GM18907 (cell line): ENCODE data around the gene PSMD13.
"Not testable (repeated sequence)": the region's sequence is repeated elsewhere in the genome, so short reads cannot be mapped to it uniquely, and the experiment has no call there.

Experiments used
- ATAC-seq: cut with Tn5 transposase; IDR thresholded peaks from one replicate; pipeline ENCODE4 v1.9.1; 2021; ENCODE audit warnings: mild to moderate bottlenecking, moderate library complexity; ENCODE audit not compliant: unreplicated experiment

Gene PSMD13

GRCh38 chr11:216081-216974, 20.4 kb upstream of the PSMD13 start:
- no peak for ATAC-seq

- ATAC-seq: no peak
Observed at GRCh38 chr11:217704-218103, 19.1 kb upstream of the PSMD13 start.

- ATAC-seq: no peak
Observed at GRCh38 chr11:218815-219593, 17.8 kb upstream of the PSMD13 start.

- not testable (repeated sequence) for ATAC-seq
Observed at GRCh38 chr11:220641-221215, 16.0 kb upstream of the PSMD13 start.

- no peak for ATAC-seq
Observed at GRCh38 chr11:221539-221938, 15.2 kb upstream of the PSMD13 start.

GRCh38 chr11:221998-222789, 14.6 kb upstream of the PSMD13 start:
- no peak for ATAC-seq

GRCh38 chr11:223026-223789, 13.6 kb upstream of the PSMD13 start:
- no peak for ATAC-seq

GRCh38 chr11:223884-224283, 12.9 kb upstream of the PSMD13 start:
- ATAC-seq: no peak

- no peak for ATAC-seq
Observed at GRCh38 chr11:224424-224823, 12.4 kb upstream of the PSMD13 start.

- ATAC-seq: no peak
Observed at GRCh38 chr11:225734-226453, 10.9 kb upstream of the PSMD13 start.

- no peak for ATAC-seq
Observed at GRCh38 chr11:227824-228379, 8.9 kb upstream of the PSMD13 start.

GRCh38 chr11:230431-230830, 6.3 kb upstream of the PSMD13 start:
- ATAC-seq: no peak

GRCh38 chr11:232783-233565, 3.8 kb upstream of the PSMD13 start:
- ATAC-seq: no peak

- ATAC-seq: no peak
Observed at GRCh38 chr11:235180-235579, 1.6 kb upstream of the PSMD13 start.

- ATAC-seq: no peak
Observed at GRCh38 chr11:235609-235996, 1.2 kb upstream of the PSMD13 start.

- peak; percentile 71 for ATAC-seq
Observed at GRCh38 chr11:235997-236773, 591 bp upstream of the PSMD13 start, which contains the start of gene SIRT3. Gene SIRT3, minus strand, starts transcription at chr11:236342. Its CDS starts 14 bp downstream, at chr11:236328.

GRCh38 chr11:238346-238745, 1.6 kb downstream of the PSMD13 start:
- not testable (repeated sequence) for ATAC-seq

GRCh38 chr11:240315-240714, 3.5 kb downstream of the PSMD13 start:
- ATAC-seq: no peak
